ENCODE data around the gene ZKSCAN2. TPM values are rescaled to one million over a fixed set of nuclear protein-coding genes. Genes with fewer than 3 reads are reported as not detected.

The ZKSCAN2 gene
- total RNA-seq, 1 donor from 2014 or later: 11.9 TPM

DNA sequence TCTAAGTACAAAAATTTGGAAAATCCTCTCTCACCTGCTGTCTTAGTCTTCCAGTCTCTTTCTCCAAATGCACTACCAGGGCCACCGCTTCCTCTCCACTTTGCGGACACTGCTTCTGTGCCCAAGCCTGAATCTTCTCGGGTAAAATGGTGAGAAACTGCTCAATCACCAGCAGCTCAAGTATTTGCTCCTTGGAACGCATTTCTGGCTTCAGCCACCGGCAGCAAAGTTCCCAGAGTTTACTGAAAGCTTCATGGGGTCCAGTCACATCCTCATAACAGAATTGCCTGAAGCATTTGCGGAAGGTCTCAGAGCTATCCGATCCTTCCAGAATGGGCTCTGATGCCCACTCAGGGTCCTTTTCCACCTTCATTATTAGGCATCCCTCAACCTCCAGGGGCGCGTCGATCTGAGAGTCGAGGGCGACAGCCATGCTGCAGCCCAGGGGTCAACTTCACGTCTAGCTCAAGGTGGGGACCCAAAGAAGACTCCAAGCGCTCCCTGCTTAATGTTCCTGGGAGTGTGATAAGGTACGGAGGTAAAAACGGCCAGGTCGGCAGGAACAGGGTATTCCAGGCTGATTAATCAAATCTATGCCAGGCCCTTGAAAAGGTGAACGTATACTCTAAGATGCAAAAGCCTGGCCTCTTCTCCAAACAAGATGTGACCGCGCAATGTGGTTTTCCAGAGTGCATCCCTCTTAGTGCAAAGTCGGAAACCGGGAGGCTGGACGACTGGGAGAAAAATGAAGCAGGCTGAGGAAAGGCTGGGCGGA, 763 bp downstream of the ZKSCAN2 start:
- H3F3A ChIP-seq (ENCODE audit: low read depth): peaks cover 31% of the 10 kb centered on the region
- H4K20me1 ChIP-seq (ENCODE audit: low read depth): peaks cover 52% of the 10 kb centered on the region
- H3K79me2 ChIP-seq (ENCODE audit: low read depth): peaks cover 64% of the 10 kb centered on the region
- peaks cover 20% of the 10 kb centered on the region for H3K36me3 Mint-ChIP-seq
- H3K9me3 Mint-ChIP-seq: no peaks in the 10 kb centered on the region
- H2AFZ ChIP-seq (replicated peaks): peak overlapping the region; percentile 44
- peak overlapping the region; percentile 75 for H3K4me3 ChIP-seq
- TF ChIP-seq, protein P1, sequence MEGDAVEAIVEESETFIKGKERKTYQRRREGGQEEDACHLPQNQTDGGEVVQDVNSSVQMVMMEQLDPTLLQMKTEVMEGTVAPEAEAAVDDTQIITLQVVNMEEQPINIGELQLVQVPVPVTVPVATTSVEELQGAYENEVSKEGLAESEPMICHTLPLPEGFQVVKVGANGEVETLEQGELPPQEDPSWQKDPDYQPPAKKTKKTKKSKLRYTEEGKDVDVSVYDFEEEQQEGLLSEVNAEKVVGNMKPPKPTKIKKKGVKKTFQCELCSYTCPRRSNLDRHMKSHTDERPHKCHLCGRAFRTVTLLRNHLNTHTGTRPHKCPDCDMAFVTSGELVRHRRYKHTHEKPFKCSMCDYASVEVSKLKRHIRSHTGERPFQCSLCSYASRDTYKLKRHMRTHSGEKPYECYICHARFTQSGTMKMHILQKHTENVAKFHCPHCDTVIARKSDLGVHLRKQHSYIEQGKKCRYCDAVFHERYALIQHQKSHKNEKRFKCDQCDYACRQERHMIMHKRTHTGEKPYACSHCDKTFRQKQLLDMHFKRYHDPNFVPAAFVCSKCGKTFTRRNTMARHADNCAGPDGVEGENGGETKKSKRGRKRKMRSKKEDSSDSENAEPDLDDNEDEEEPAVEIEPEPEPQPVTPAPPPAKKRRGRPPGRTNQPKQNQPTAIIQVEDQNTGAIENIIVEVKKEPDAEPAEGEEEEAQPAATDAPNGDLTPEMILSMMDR (IDR thresholded peaks at IDR 0.05): peak; percentile 29
- TF ChIP-seq EZH2phosphoT487 (IDR thresholded peaks at IDR 0.05): no peak
- no peaks in the 10 kb centered on the region for H3K9me3 ChIP-seq (ENCODE audit: low read depth)
- peaks cover 3% of the 10 kb centered on the region for H3K27me3 Mint-ChIP-seq (ENCODE audit: insufficient read depth, low read depth)
- H3K36me3 ChIP-seq: no peaks in the 10 kb centered on the region
- H3K9ac ChIP-seq: peak overlapping the region; percentile 79
- peak overlapping the region; percentile 98 for H3K4me2 ChIP-seq
- peak overlapping the region; percentile 93 for H3K4me3 Mint-ChIP-seq
- no peaks in the 10 kb centered on the region for H3K27me3 ChIP-seq
- peak overlapping the region; percentile 97 for H3K27ac Mint-ChIP-seq
- peaks cover 29% of the 10 kb centered on the region for H3K4me1 ChIP-seq
- H3K27ac ChIP-seq: no peak overlapping the region
- peak; percentile 45 for DNase-seq (ENCODE audit: low spot score)
- H3K4me1 Mint-ChIP-seq: peaks cover 39% of the 10 kb centered on the region

DNA sequence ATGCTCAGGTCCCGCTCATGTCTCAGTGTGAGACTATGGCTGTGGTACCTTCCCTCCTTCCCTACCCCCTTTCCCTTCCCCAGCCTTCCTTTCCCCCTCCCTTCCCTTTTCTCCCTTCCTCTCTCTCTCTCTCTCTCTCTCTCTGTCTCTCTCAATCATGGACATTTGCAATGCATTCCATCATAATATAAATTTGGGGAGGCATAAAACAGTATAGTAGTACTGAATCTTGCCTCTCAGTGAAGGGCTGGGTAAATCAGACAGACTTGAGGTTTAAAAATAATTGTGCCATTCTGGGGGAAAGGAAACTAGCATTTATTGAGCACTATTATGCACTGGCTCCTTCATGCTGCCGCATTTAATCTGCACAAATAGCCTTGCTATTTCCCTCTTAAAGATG, 4.3 kb downstream of the ZKSCAN2 start:
- DNase-seq (ENCODE audit: low spot score): no peak

DNA sequence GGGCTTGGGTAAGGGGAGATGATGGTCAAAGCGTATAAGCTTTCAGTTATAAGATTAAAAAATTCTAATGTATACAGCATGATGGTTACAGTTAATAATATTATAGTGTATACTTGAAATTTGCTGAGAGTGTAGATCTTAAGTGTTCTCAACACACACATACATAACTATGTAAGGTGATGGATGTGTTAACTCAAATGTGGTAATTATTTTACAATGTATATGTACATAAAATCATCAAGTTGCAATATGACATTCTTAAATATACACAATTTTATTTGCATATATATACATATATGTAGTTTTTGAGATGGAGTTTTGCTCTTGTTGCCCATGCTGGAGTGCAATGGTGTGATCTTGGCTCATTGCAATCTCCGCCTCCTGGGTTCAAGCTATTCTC, 7.2 kb downstream of the ZKSCAN2 start:
- Histone ChIP-seq H2AFZ (replicated peaks) (no peak overlapping the region), H3K4me3 (no peak overlapping the region), H3K79me2 (ENCODE audit: low read depth) (peaks cover 13% of the 10 kb centered on the region), H3K27ac (no peak overlapping the region), H3K4me2 (no peak overlapping the region), H4K20me1 (ENCODE audit: low read depth) (peaks cover 5% of the 10 kb centered on the region), H3K9ac (no peak overlapping the region), H3K27me3 (no peaks in the 10 kb centered on the region), H3F3A (ENCODE audit: low read depth) (no peaks in the 10 kb centered on the region), H3K4me1 (peaks cover 2% of the 10 kb centered on the region), H3K36me3 (peaks cover 27% of the 10 kb centered on the region), H3K9me3 (ENCODE audit: low read depth) (no peaks in the 10 kb centered on the region)
- peaks cover 53% of the 10 kb centered on the region for H3K36me3 Mint-ChIP-seq
- H3K4me3 Mint-ChIP-seq: no peak overlapping the region
- no peak for TF ChIP-seq EZH2phosphoT487 (IDR thresholded peaks at IDR 0.05)
- no peak for TF ChIP-seq EZH2 (IDR thresholded peaks at IDR 0.05)
- TF ChIP-seq, protein P1 (IDR thresholded peaks at IDR 0.05): no peak
- DNase-seq (ENCODE audit: low spot score): no peak
- peaks cover 6% of the 10 kb centered on the region for H3K4me1 Mint-ChIP-seq
- H3K9me3 Mint-ChIP-seq: peaks cover 10% of the 10 kb centered on the region
- H3K27me3 Mint-ChIP-seq (ENCODE audit: insufficient read depth, low read depth): no peaks in the 10 kb centered on the region
- no peak overlapping the region for H3K27ac Mint-ChIP-seq

More for the DNA sequence above, 4.3 kb downstream of the ZKSCAN2 start:
- Mint-ChIP-seq H3K9me3 (peaks cover 7% of the 10 kb centered on the region), H3K27me3 (ENCODE audit: insufficient read depth, low read depth) (peaks cover 2% of the 10 kb centered on the region), H3K36me3 (peaks cover 32% of the 10 kb centered on the region), H3K27ac (no peak overlapping the region), H3K4me3 (no peak overlapping the region), H3K4me1 (peaks cover 17% of the 10 kb centered on the region)
- Histone ChIP-seq H3K4me1 (peaks cover 11% of the 10 kb centered on the region), H3K4me3 (no peak overlapping the region), H2AFZ (replicated peaks) (no peak overlapping the region), H3K36me3 (peaks cover 16% of the 10 kb centered on the region), H3K79me2 (ENCODE audit: low read depth) (peaks cover 29% of the 10 kb centered on the region), H3K9me3 (ENCODE audit: low read depth) (no peaks in the 10 kb centered on the region), H3K27me3 (no peaks in the 10 kb centered on the region), H3K4me2 (no peak overlapping the region), H3K27ac (no peak overlapping the region), H3K9ac (no peak overlapping the region), H4K20me1 (ENCODE audit: low read depth) (peaks cover 22% of the 10 kb centered on the region), H3F3A (ENCODE audit: low read depth) (peaks cover 22% of the 10 kb centered on the region)
- TF ChIP-seq EZH2phosphoT487 (IDR thresholded peaks at IDR 0.05) (no peak), EZH2 (IDR thresholded peaks at IDR 0.05) (no peak)
- TF ChIP-seq, protein P1 (IDR thresholded peaks at IDR 0.05): no peak
